ENCODE data around the gene NELFA.

DNA sequence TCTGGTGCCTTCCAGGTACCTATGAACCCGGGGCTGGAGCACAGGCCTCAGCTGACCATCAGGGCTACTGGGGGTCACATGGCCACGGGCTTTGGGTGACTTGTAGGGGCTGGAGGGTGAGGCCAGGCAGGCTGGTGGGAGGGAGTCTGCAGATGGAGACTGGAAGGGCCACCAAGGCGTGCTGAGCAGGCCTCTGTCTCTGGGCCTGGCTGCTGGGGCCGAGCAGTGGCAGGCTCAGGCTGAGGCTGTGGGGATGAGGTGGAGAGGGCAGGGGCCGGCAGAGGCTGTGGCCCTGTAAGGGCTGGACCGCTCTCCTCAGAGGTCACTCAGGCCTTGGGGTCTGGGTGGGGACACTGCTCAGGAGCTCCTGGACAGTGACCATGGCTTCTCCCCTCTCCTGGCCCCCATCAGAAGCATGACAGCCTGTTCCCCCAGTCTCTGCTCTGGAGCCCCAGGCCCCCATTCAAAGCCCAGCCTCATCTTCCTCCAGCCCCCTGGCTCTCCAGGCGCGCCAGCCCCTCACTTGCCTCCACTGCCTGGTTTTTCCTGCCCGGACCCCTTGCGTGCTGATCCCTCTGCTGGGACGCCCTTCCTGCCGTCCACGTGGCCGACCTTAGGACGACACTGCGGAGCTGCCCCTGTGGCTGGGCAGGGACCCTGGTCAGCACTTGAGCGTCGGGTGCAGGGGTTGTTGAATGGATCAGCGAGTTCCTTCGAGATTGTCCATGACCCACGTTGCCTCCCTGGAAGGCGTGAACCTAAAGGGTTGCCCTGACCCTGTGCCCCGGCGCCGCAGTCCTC lies 39.2 kb upstream of the NELFA start:
- TF ChIP-seq, protein P1, sequence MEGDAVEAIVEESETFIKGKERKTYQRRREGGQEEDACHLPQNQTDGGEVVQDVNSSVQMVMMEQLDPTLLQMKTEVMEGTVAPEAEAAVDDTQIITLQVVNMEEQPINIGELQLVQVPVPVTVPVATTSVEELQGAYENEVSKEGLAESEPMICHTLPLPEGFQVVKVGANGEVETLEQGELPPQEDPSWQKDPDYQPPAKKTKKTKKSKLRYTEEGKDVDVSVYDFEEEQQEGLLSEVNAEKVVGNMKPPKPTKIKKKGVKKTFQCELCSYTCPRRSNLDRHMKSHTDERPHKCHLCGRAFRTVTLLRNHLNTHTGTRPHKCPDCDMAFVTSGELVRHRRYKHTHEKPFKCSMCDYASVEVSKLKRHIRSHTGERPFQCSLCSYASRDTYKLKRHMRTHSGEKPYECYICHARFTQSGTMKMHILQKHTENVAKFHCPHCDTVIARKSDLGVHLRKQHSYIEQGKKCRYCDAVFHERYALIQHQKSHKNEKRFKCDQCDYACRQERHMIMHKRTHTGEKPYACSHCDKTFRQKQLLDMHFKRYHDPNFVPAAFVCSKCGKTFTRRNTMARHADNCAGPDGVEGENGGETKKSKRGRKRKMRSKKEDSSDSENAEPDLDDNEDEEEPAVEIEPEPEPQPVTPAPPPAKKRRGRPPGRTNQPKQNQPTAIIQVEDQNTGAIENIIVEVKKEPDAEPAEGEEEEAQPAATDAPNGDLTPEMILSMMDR (IDR thresholded peaks at IDR 0.05), result no peak
- TF ChIP-seq POLR2A (IDR thresholded peaks at IDR 0.05), result no peak

Measured in Peyer's patch (tissue), 4 donors.